Endothelial cell (in vitro differentiated cells): ENCODE data around the gene LYSMD3. TPM values are rescaled to one million over a fixed set of nuclear protein-coding genes. Genes with fewer than 3 reads are reported as not detected.
A peak's percentile ranks its signal among the peaks of the same experiment; 100 is the strongest.

Experiments used
- DNase-seq: peaks from one replicate; pipeline ENCODE4 v3.0.0; 2021; ENCODE audit warnings: low spot score
- H3K27ac Mint-ChIP-seq: one replicate; pipeline ENCODE4 v1.8.0; 2021; ENCODE audit warnings: mixed read lengths, inconsistent platforms; ENCODE audit not compliant: unreplicated experiment
- H3K27me3 Mint-ChIP-seq: one replicate; pipeline ENCODE4 v1.8.0; 2021; ENCODE audit warnings: mild to moderate bottlenecking, moderate library complexity, mixed read lengths, inconsistent platforms; ENCODE audit not compliant: unreplicated experiment
- H3K36me3 Mint-ChIP-seq: one replicate; pipeline ENCODE4 v1.8.0; 2021; ENCODE audit warnings: mild to moderate bottlenecking, low read depth, mixed read lengths, inconsistent platforms; ENCODE audit not compliant: unreplicated experiment
- H3K4me1 Mint-ChIP-seq: one replicate; pipeline ENCODE4 v1.8.0; 2021; ENCODE audit warnings: mild to moderate bottlenecking, mixed read lengths, inconsistent platforms; ENCODE audit not compliant: unreplicated experiment
- H3K4me3 Mint-ChIP-seq: one replicate; pipeline ENCODE4 v1.8.0; 2021; ENCODE audit warnings: mild to moderate bottlenecking, mixed read lengths, inconsistent platforms; ENCODE audit not compliant: unreplicated experiment
- H3K9me3 Mint-ChIP-seq: one replicate; pipeline ENCODE4 v1.8.0; 2021; ENCODE audit warnings: mixed read lengths, inconsistent platforms; ENCODE audit not compliant: unreplicated experiment
- total RNA-seq: library from RNA; stranded (reverse); fragmentation: NEBNext Ultra II Directional; extraction: Animal tissue kit (Norgen Biotek cat#: 25700); gene quantifications from one replicate; pipeline ENCODE4 v1.2.1, GENCODE V29; 2021; ENCODE audit not compliant: unreplicated experiment
- TF ChIP-seq, protein P1 (sequence below): fragments of 200-600 bp; sonication (generic); IDR thresholded peaks from one replicate; pipeline ENCODE4 v1.5.0; 2021; ENCODE audit warnings: antibody characterized with exemption; ENCODE audit not compliant: unreplicated experiment

The LYSMD3 gene
- total RNA-seq, 1 donor from 2014 or later, result 15.6 TPM

GRCh38 chr5:90560771-90561170 is 31.4 kb upstream of the LYSMD3 start:
- Mint-ChIP-seq H3K4me1 (peaks cover 18% of the 10 kb centered on the region), H3K27me3 (no peaks in the 10 kb centered on the region), H3K27ac (no peak overlapping the region), H3K9me3 (no peaks in the 10 kb centered on the region), H3K4me3 (no peak overlapping the region), H3K36me3 (no peaks in the 10 kb centered on the region)
- TF ChIP-seq, protein P1, sequence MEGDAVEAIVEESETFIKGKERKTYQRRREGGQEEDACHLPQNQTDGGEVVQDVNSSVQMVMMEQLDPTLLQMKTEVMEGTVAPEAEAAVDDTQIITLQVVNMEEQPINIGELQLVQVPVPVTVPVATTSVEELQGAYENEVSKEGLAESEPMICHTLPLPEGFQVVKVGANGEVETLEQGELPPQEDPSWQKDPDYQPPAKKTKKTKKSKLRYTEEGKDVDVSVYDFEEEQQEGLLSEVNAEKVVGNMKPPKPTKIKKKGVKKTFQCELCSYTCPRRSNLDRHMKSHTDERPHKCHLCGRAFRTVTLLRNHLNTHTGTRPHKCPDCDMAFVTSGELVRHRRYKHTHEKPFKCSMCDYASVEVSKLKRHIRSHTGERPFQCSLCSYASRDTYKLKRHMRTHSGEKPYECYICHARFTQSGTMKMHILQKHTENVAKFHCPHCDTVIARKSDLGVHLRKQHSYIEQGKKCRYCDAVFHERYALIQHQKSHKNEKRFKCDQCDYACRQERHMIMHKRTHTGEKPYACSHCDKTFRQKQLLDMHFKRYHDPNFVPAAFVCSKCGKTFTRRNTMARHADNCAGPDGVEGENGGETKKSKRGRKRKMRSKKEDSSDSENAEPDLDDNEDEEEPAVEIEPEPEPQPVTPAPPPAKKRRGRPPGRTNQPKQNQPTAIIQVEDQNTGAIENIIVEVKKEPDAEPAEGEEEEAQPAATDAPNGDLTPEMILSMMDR, result no peak
- DNase-seq, result no peak

GRCh38 chr5:90558344-90559192 is 29.2 kb upstream of the LYSMD3 start, which contains the start of gene ADGRV1:
Gene ADGRV1, plus strand, starts transcription at chr5:90558797. Its CDS starts 99 bp downstream, at chr5:90558896.
- Mint-ChIP-seq H3K4me1 (peaks cover 30% of the 10 kb centered on the region), H3K27me3 (no peaks in the 10 kb centered on the region)

DNA sequence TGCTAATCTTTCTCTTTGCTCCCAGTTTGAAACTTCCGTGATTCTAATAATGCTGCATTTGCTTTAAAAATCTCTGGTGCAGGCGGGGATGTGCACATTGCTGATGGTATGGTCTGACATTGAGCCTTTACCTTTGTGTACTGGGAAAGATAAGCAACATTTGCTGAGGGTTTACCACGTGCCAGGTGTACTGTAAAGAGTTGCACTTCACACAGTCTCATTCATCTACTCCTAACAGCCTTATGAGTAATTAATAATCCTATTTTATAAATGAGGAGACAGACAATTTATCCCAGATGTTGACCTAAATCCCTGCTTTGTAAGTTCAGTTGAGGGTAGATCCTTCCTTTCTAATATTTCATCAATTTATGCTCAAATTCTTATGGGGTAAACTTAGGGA is 28.5 kb upstream of the LYSMD3 start:
- Mint-ChIP-seq H3K4me1 (peaks cover 30% of the 10 kb centered on the region), H3K27me3 (no peaks in the 10 kb centered on the region), H3K27ac (peak overlapping the region; percentile 19)

More at GRCh38 chr5:90558344-90559192, 29.2 kb upstream of the LYSMD3 start, which contains the start of gene ADGRV1:
- H3K4me3 Mint-ChIP-seq, result peak within 1 kb of the TSS; percentile 99
- no peaks in the 10 kb centered on the region for H3K36me3 Mint-ChIP-seq
- TF ChIP-seq, protein P1, result no peak
- H3K27ac Mint-ChIP-seq, result peak within 1 kb of the TSS; percentile 45
- DNase-seq, result peak; percentile 94
- no peaks in the 10 kb centered on the region for H3K9me3 Mint-ChIP-seq

GRCh38 chr5:90557391-90557790 is 28.0 kb upstream of the LYSMD3 start:
- H3K27me3 Mint-ChIP-seq, result no peaks in the 10 kb centered on the region
- H3K4me1 Mint-ChIP-seq, result peaks cover 30% of the 10 kb centered on the region
- H3K9me3 Mint-ChIP-seq, result no peaks in the 10 kb centered on the region
- no peak for DNase-seq
- H3K27ac Mint-ChIP-seq, result no peak overlapping the region
- no peaks in the 10 kb centered on the region for H3K36me3 Mint-ChIP-seq
- TF ChIP-seq, protein P1, result no peak
- peak overlapping the region; percentile 99 for H3K4me3 Mint-ChIP-seq

More for the DNA sequence above, 28.5 kb upstream of the LYSMD3 start:
- Mint-ChIP-seq H3K36me3 (no peaks in the 10 kb centered on the region), H3K9me3 (no peaks in the 10 kb centered on the region), H3K4me3 (peak overlapping the region; percentile 99)
- TF ChIP-seq, protein P1, result no peak
- no peak for DNase-seq

GRCh38 chr5:90555666-90556065 is 26.3 kb upstream of the LYSMD3 start:
- no peak overlapping the region for H3K4me3 Mint-ChIP-seq
- no peaks in the 10 kb centered on the region for H3K36me3 Mint-ChIP-seq
- H3K9me3 Mint-ChIP-seq, result no peaks in the 10 kb centered on the region
- H3K27me3 Mint-ChIP-seq, result no peaks in the 10 kb centered on the region
- TF ChIP-seq, protein P1, result no peak
- DNase-seq, result no peak
- H3K4me1 Mint-ChIP-seq, result peaks cover 35% of the 10 kb centered on the region
- no peak overlapping the region for H3K27ac Mint-ChIP-seq
